ENCODE measurements around the gene FGF22.

DNA sequence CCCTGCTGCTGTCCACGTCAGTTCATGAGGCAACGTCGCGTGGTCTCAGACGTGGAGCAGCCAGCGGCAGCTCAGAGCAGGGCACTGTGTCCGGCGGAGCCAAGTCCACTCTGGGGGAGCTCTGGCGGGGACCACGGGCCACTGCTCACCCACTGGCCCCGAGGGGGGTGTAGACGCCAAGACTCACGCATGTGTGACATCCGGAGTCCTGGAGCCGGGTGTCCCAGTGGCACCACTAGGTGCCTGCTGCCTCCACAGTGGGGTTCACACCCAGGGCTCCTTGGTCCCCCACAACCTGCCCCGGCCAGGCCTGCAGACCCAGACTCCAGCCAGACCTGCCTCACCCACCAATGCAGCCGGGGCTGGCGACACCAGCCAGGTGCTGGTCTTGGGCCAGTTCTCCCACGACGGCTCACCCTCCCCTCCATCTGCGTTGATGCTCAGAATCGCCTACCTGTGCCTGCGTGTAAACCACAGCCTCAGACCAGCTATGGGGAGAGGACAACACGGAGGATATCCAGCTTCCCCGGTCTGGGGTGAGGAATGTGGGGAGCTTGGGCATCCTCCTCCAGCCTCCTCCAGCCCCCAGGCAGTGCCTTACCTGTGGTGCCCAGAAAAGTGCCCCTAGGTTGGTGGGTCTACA, 43.1 kb downstream of the FGF22 start:
- TF ChIP-seq, protein P1, sequence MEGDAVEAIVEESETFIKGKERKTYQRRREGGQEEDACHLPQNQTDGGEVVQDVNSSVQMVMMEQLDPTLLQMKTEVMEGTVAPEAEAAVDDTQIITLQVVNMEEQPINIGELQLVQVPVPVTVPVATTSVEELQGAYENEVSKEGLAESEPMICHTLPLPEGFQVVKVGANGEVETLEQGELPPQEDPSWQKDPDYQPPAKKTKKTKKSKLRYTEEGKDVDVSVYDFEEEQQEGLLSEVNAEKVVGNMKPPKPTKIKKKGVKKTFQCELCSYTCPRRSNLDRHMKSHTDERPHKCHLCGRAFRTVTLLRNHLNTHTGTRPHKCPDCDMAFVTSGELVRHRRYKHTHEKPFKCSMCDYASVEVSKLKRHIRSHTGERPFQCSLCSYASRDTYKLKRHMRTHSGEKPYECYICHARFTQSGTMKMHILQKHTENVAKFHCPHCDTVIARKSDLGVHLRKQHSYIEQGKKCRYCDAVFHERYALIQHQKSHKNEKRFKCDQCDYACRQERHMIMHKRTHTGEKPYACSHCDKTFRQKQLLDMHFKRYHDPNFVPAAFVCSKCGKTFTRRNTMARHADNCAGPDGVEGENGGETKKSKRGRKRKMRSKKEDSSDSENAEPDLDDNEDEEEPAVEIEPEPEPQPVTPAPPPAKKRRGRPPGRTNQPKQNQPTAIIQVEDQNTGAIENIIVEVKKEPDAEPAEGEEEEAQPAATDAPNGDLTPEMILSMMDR (conservative IDR thresholded peaks at IDR 0.05; ENCODE audit: low read depth, low read length), result no peak
- no peak for TF ChIP-seq EZH2 (IDR thresholded peaks at IDR 0.05; ENCODE audit: low read length, unreplicated experiment)
- no peak for TF ChIP-seq EZH2phosphoT487 (IDR thresholded peaks at IDR 0.05; ENCODE audit: borderline replicate concordance, low read length)
